Stomach (tissue), 9 donors: ENCODE measurements around the gene PSD2. TPM values are rescaled to one million over a fixed set of nuclear protein-coding genes. Genes with fewer than 3 reads are reported as not detected.

Experiments
- DNase-seq, 2 donors: peaks; one replicate each; pipeline versions ENCODE4 v3.0.0 to v3.0.0-alpha.2; 2013 to 2019
- H3K27ac ChIP-seq, 5 donors: fragments of 200-600 bp in 4 of 5; sonication (generic) in 4 of 5; one replicate each; pipeline ENCODE4 v1.5.1; 2013 to 2019; ENCODE audit warnings: mild to moderate bottlenecking in 1 of 5, moderate library complexity in 1 of 5
- H3K27me3 ChIP-seq, 3 donors: fragments of 200-600 bp; sonication (generic); one replicate each; pipeline ENCODE4 v1.5.1; 2017 to 2019; ENCODE audit warnings: mixed run types in 1 of 3
- H3K36me3 ChIP-seq, 4 donors: fragments of 200-600 bp; sonication (generic); 1 replicate in 3 of 4; 2 replicates in 1 of 4; pipeline ENCODE4 v1.5.1; 2016 to 2019
- H3K4me1 ChIP-seq, 4 donors: fragments of 200-600 bp; sonication (generic); one replicate each; pipeline ENCODE4 v1.5.1; 2016 to 2019
- H3K4me3 ChIP-seq, 4 donors: fragments of 200-600 bp; sonication (generic) in 3 of 4; one replicate each; pipeline ENCODE4 v1.5.1; 2016 to 2019; ENCODE audit warnings: mild to moderate bottlenecking in 1 of 4
- H3K9me3 ChIP-seq, 4 donors: fragments of 200-600 bp; sonication (generic); one replicate each; pipeline ENCODE4 v1.5.1; 2016 to 2019
- CTCF ChIP-seq, 7 experiments: fragments of 450-650 bp in 4 of 7; fragments of 200-600 bp in 3 of 7; sonication (generic) in 3 of 7; IDR thresholded peaks; one replicate each; pipeline ENCODE4 v1.5.1; 2016 to 2019; ENCODE audit warnings: antibody characterized with exemption in 7 of 7, control low read depth in 2 of 7, mild to moderate bottlenecking in 1 of 7
- EP300 ChIP-seq: sonication (generic); formaldehyde crosslinking; IDR thresholded peaks from one replicate; pipeline ENCODE4 v1.6.1; 2017; ENCODE audit warnings: antibody characterized with exemption
- POLR2A ChIP-seq, 4 donors: fragments of 450-650 bp; IDR thresholded peaks; one replicate each; pipeline ENCODE4 v1.6.1; 2016; ENCODE audit warnings: antibody characterized with exemption in 4 of 4, control low read depth in 2 of 4, mild to moderate bottlenecking in 1 of 4, moderate library complexity in 1 of 4
- POLR2AphosphoS5 ChIP-seq, 3 donors: sonication (generic); formaldehyde crosslinking; IDR thresholded peaks; one replicate each; pipeline ENCODE4 v1.6.1; 2016; ENCODE audit warnings: antibody characterized with exemption in 3 of 3
- WGBS, 5 donors: extraction: QIAGEN DNeasy Blood & Tissue Kit in 3 of 5; methylation state at CpG; one replicate each; pipeline versions ENCODE4 v1.1.5 to v1.1.7; 2013 to 2018; 5-methylcytosine and 5-hydroxymethylcytosine counted together
- intact Hi-C: fragments of 100-400 bp; cut with DNase I; formaldehyde crosslinking; loops from one replicate; pipeline ENCODE4 v1.15.1; 2023; ENCODE audit warnings: low total_unique reads
- polyA plus RNA-seq, 3 donors: library from polyadenylated mRNA; stranded (reverse); fragments of 200-250 nt; gene quantifications; one replicate each; pipeline ENCODE4 v1.2.3, GENCODE V29; 2013
- total RNA-seq, 5 donors: library from RNA; depleted of rRNA; stranded (reverse); fragments of >200 nt; gene quantifications; one replicate each; pipeline versions ENCODE4 v1.1.0 to v1.2.3, GENCODE V29; 2014 to 2016
- donor health status: healthy with polysubstance abuse.
- donor health status: Bipolar disorder and iron deficiency.
- donor health status: healthy.

Gene PSD2
- total and polyA plus RNA-seq, 8 donors: 0.05 to 0.73 TPM; not detected in 6

- no peak for TF ChIP-seq EP300
- TF ChIP-seq CTCF (IDR thresholded peaks at IDR 0.05): no peak
- TF ChIP-seq POLR2AphosphoS5 (IDR thresholded peaks at IDR 0.05): no peak
- no peak for TF ChIP-seq POLR2A (IDR thresholded peaks at IDR 0.05)
- 48 to 68% (median 66%) methylated on average over 6 to 8 of the region's 8 CpGs for WGBS, 5 donors
- Histone ChIP-seq H3K27ac (no peak overlapping the region), H3K9me3 (no peaks in the 10 kb centered on the region), H3K4me1 (no peaks in the 10 kb centered on the region), H3K4me3 (no peak overlapping the region), H3K36me3 (no peaks in the 10 kb centered on the region), H3K27me3 (peaks cover 0 to 56% (median 28%) of the 10 kb centered on the region in 3 donors)
- DNase-seq: no peak
- intact Hi-C loops: no loop called here
Observed at GRCh38 chr5:139806726-139807646, 11.4 kb downstream of the PSD2 start.

DNA sequence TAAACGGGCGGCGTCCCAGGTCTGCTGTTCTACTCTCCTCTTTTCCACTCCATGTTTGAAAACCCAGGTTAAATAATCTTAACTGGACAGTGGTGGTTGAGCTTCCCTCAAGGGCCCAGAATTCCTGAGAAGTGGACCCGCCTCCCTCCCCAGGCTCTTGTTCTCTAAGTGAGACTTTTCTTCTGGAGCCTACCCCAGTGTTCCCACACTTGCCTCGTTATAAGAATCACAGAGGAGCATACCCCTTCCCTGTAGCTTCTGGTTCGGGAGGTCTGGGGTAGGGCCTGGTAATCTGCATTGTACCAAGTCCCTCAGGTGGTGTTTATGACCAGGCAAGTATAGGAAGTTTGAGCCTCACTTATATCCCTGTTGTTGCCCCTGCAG, 12.0 kb downstream of the PSD2 start:
- Histone ChIP-seq H3K36me3 (no peaks in the 10 kb centered on the region), H3K4me3 (no peak overlapping the region), H3K27me3 (peaks cover 0 to 49% (median 23%) of the 10 kb centered on the region in 3 donors), H3K4me1 (no peaks in the 10 kb centered on the region), H3K27ac (no peak overlapping the region), H3K9me3 (no peaks in the 10 kb centered on the region)
- intact Hi-C loops: no loop called here
- TF ChIP-seq CTCF (IDR thresholded peaks at IDR 0.05): no peak
- no peak for TF ChIP-seq POLR2AphosphoS5 (IDR thresholded peaks at IDR 0.05)
- no peak for TF ChIP-seq POLR2A (IDR thresholded peaks at IDR 0.05)
- TF ChIP-seq EP300: no peak
- DNase-seq: no peak
- WGBS, 5 donors: 62 to 75% (median 72%) methylated on average over 6 of the region's 6 CpGs

DNA sequence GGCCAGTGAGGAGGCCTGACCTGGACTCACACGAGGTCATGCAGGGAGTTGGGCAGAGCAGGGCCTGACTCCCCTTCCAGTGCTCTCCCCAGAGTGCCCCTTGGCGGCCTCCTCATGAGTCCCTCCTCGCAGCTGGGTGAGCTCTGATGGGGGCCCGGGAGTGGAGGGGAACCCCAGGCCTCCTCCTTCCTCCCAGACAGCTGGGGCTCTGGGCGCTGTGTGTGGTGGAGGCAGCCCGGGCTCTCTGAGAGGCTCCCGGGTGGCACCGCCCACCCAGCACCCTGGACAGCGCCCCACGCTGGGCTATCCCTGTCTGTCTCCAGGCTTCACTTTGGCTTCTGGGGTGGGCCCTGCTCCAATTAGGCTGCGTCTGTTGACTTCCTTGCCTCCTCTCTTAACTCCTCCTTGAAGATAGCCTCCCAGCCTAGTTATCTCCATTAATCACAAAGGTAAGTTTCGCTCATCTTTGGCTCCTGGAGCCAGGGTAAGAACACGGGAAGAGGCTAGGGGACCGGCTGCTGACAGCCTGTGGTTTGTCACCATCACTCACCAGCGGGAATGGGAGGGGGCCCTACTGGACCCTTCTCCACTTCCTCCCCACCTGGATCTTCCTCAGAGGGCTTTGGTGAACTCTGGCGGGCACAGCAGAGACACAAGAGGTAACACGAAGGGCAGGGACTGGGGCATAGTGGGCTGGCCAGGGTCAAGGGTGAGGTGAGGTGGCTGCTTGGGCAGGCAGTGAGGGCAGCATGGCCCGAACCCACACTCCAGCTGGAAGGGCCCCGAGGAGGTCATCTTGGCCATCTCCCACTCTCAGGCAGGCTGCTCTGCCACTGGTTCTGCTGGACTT, 13.1 kb downstream of the PSD2 start:
- Histone ChIP-seq H3K27ac (no peak overlapping the region), H3K36me3 (no peaks in the 10 kb centered on the region), H3K4me1 (no peaks in the 10 kb centered on the region), H3K4me3 (no peak overlapping the region), H3K27me3 (peaks cover 0 to 44% (median 16%) of the 10 kb centered on the region in 3 donors), H3K9me3 (no peaks in the 10 kb centered on the region)
- TF ChIP-seq EP300 (no peak), POLR2A (IDR thresholded peaks at IDR 0.05) (no peak), POLR2AphosphoS5 (IDR thresholded peaks at IDR 0.05) (no peak), CTCF (IDR thresholded peaks at IDR 0.05) (no peak)
- DNase-seq: peak in 1 of 2 donors; percentile 76
- intact Hi-C loops: no loop called here
- 34 to 59% (median 37%) methylated on average over 10 to 19 of the region's 19 CpGs for WGBS, 5 donors

DNA sequence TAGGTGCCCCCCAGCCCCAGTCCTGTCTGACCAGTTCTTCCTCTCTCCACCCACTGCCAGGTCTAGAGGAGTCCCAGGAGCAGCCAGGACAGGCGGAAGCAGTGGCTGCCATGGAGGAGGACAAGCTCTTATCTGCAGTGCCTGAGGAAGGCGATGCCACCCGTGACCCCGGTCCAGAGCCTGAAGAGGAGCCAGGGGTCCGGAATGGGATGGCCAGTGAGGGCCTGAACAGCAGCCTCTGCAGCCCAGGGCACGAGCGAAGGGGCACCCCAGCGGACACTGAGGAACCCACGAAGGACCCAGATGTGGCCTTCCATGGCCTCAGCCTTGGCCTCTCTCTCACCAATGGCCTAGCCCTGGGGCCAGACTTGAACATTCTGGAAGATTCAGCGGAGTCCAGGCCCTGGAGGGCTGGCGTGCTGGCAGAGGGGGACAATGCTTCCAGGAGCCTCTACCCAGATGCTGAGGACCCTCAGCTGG, 13.8 kb downstream of the PSD2 start:
- no peaks in the 10 kb centered on the region for H3K9me3 ChIP-seq
- TF ChIP-seq POLR2AphosphoS5 (IDR thresholded peaks at IDR 0.05): no peak
- TF ChIP-seq EP300: no peak
- TF ChIP-seq CTCF (IDR thresholded peaks at IDR 0.05): no peak
- no peak for TF ChIP-seq POLR2A (IDR thresholded peaks at IDR 0.05)
- no peak for DNase-seq
- intact Hi-C loops: no loop called here
- peaks cover 0 to 38% (median 16%) of the 10 kb centered on the region in 3 donors for H3K27me3 ChIP-seq
- no peaks in the 10 kb centered on the region for H3K4me1 ChIP-seq
- no peak overlapping the region for H3K27ac ChIP-seq
- 83 to 93% (median 86%) methylated on average over 5 to 11 of the region's 11 CpGs for WGBS, 5 donors
- no peak overlapping the region for H3K4me3 ChIP-seq
- no peaks in the 10 kb centered on the region for H3K36me3 ChIP-seq
